Panc1 (cell line): Measurements from ENCODE around the gene SERINC3. TPM values are rescaled to one million over a fixed set of nuclear protein-coding genes. Genes with fewer than 3 reads are reported as not detected.

Experiments
- ATAC-seq: fragments of 200-7000 bp; cut with Tn5 transposase; 2 replicates; pipeline ENCODE4 v1.9.1; 2020; ENCODE audit warnings: mild to moderate bottlenecking, moderate library complexity
- BruUV-seq: library from RNA; stranded (reverse); fragments of 400-500 nt; replicated peaks from 2 replicates; lab custom pipeline; 2021; lab: Mats Ljungman, UMichigan
- CTCF ChIA-PET: fragments of 300-600 bp; sonication (Branson Sonifier 250); formaldehyde crosslinking; loops from one replicate; lab custom pipeline; 2022; ENCODE audit warnings: antibody characterized with exemption; lab: Charles Lee
- POLR2A ChIA-PET: fragments of 300-600 bp; sonication (Branson Sonifier 250); formaldehyde crosslinking; loops from one replicate; lab custom pipeline; 2022; ENCODE audit warnings: antibody characterized with exemption; lab: Charles Lee
- DNase-seq: peaks from one replicate; pipeline ENCODE4 v3.0.0-alpha.2; 2010; ENCODE audit warnings: low read depth, low spot score
- H3K27ac ChIP-seq: 2 replicates; pipeline ENCODE4 v1.5.1; 2011; ENCODE audit warnings: mild to moderate bottlenecking, low read length, inconsistent platforms
- H3K27me3 ChIP-seq: fragments of 200-500 bp; sonication (Bioruptor generic); 2 replicates; pipeline ENCODE4 v1.6.0; 2014; ENCODE audit warnings: low read length, inconsistent platforms; ENCODE audit not compliant: control insufficient read depth, insufficient read depth
- H3K36me3 ChIP-seq: fragments of 200-500 bp; sonication (Bioruptor generic); 2 replicates; pipeline ENCODE4 v1.5.1; 2014; ENCODE audit warnings: inconsistent platforms, mild to moderate bottlenecking, low read length, moderate library complexity; ENCODE audit not compliant: control insufficient read depth, insufficient read depth
- H3K4me1 ChIP-seq: 2 replicates; pipeline ENCODE4 v1.5.1; 2011; ENCODE audit warnings: inconsistent platforms, mild to moderate bottlenecking, low read length, moderate library complexity; ENCODE audit not compliant: control insufficient read depth, insufficient read depth
- H3K4me3 ChIP-seq, 2 experiments: 2 replicates each; pipeline ENCODE4 v1.5.1; 2011 to 2012; ENCODE audit warnings: low read depth in 2 of 2, low read length in 2 of 2, mild to moderate bottlenecking in 2 of 2, inconsistent platforms in 1 of 2, moderate library complexity in 1 of 2
- H3K9me3 ChIP-seq: fragments of 200-500 bp; sonication (Bioruptor generic); 2 replicates; pipeline ENCODE4 v1.5.1; 2014; ENCODE audit warnings: low read depth, mild to moderate bottlenecking, inconsistent platforms, low read length, moderate library complexity; ENCODE audit not compliant: control insufficient read depth, insufficient read depth
- CTCF ChIP-seq: fragments of 450-650 bp; IDR thresholded peaks from 2 replicates; pipeline ENCODE4 v1.5.1; 2017; ENCODE audit warnings: mild to moderate bottlenecking
- POLR2AphosphoS5 ChIP-seq: IDR thresholded peaks from 2 replicates; pipeline ENCODE4 v1.6.1; 2012; ENCODE audit warnings: mild to moderate bottlenecking, low read depth, low read length, moderate library complexity
- REST ChIP-seq, 2 experiments: IDR thresholded peaks; 2 replicates each; pipeline ENCODE4 v1.6.1; 2011 to 2012; ENCODE audit warnings: low read depth in 2 of 2, control low read depth in 1 of 2, low read length in 1 of 2, mild to moderate bottlenecking in 1 of 2, moderate library complexity in 1 of 2; ENCODE audit not compliant: insufficient read depth in 1 of 2
- SIN3A ChIP-seq: IDR thresholded peaks from 2 replicates; pipeline ENCODE4 v1.6.1; 2012; ENCODE audit warnings: low read depth, mild to moderate bottlenecking, low read length, moderate library complexity, borderline replicate concordance; ENCODE audit not compliant: insufficient read depth
- TCF7L2 ChIP-seq: IDR thresholded peaks from 2 replicates; pipeline ENCODE4 v1.6.1; 2011; ENCODE audit warnings: mild to moderate bottlenecking, low read depth, low read length, inconsistent platforms
- in situ Hi-C: cut with HindIII; loops from 2 replicates; pipeline ENCODE4 v1.10.0; 2016; ENCODE audit warnings: low sequenced_read_pairs, low pct_unique_long_range_greater_than_20kb
- intact Hi-C: fragments of 100-400 bp; cut with micrococcal nuclease; formaldehyde crosslinking; loops from one replicate; pipeline ENCODE4 v1.10.0; 2022; ENCODE audit not compliant: unreplicated experiment
- total RNA-seq: library from RNA; stranded (reverse); gene quantifications from one replicate; pipeline ENCODE4 v1.2.1, GENCODE V29; 2021; ENCODE audit not compliant: unreplicated experiment

SERINC3 gene
- total RNA-seq, 1 experiment from 2014 or later, result 76.4 TPM

DNA sequence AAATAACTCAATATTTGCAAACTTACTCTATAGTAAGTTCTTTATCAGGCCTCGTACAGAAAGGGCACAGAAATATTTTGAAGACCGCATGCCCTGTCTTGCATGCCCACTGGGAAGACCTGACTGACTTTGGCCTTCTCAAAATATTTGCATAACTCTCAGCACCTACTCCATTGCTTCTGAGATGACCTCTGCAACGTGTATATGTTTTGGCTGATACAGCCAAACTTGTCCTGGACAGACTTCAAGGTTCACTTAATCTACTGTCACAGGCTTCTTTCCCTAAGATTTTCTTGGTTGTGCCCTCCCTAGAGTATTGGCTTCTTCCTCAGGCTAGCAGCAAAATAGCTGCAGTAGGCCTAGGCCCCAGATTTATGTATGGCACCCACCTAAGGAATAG, 21.5 kb upstream of the SERINC3 start:
- Histone ChIP-seq H3K9me3 (no peaks in the 10 kb centered on the region), H3K27ac (no peak overlapping the region), H3K4me3 (no peak overlapping the region), H3K36me3 (no peaks in the 10 kb centered on the region), H3K27me3 (no peaks in the 10 kb centered on the region), H3K4me1 (peaks cover 22% of the 10 kb centered on the region)
- in situ Hi-C loops, result no loop called here
- ChIA-PET CTCF (no interaction called here), POLR2A (no interaction called here)
- intact Hi-C loops, result no loop called here
- ATAC-seq (no peak), DNase-seq (no peak)
- TF ChIP-seq CTCF (no peak), REST (IDR thresholded peaks at IDR 0.05; ENCODE audit: insufficient read depth in 1 of 2, low read depth in 2 of 2, low read length in 1 of 2) (no peak), POLR2AphosphoS5 (no peak), SIN3A (no peak), TCF7L2 (no peak)
- no TSS peak for BruUV-seq

- ChIA-PET CTCF (no interaction called here), POLR2A (no interaction called here)
- in situ Hi-C loops, result no loop called here
- H3K4me3 ChIP-seq, result no peak overlapping the region
- no peaks in the 10 kb centered on the region for H3K36me3 ChIP-seq
- intact Hi-C loops, result no loop called here
- H3K27me3 ChIP-seq, result no peaks in the 10 kb centered on the region
- TF ChIP-seq SIN3A (no peak), POLR2AphosphoS5 (no peak), REST (IDR thresholded peaks at IDR 0.05; ENCODE audit: insufficient read depth in 1 of 2, low read depth in 2 of 2, low read length in 1 of 2) (no peak), CTCF (no peak), TCF7L2 (no peak)
- ATAC-seq (no peak), DNase-seq (no peak)
- H3K27ac ChIP-seq, result no peak overlapping the region
- no peaks in the 10 kb centered on the region for H3K9me3 ChIP-seq
- no TSS peak for BruUV-seq
- peaks cover 17% of the 10 kb centered on the region for H3K4me1 ChIP-seq
These were observed 21.0 kb upstream of the SERINC3 start for GRCh38 chr20:44542890-44543289.
